HCT116 (cell line): ENCODE results near the gene GUK1. TPM values are rescaled to one million over a fixed set of nuclear protein-coding genes. Genes with fewer than 3 reads are reported as not detected.

Source experiments
- ATAC-seq: fragments of 200-7000 bp; cut with Tn5 transposase; 2 replicates; pipeline ENCODE4 v1.9.1; 2020; ENCODE audit warnings: mild to moderate bottlenecking, moderate library complexity
- BruUV-seq: library from RNA; stranded (reverse); fragments of 400-500 nt; replicated peaks from 2 replicates; lab custom pipeline; 2021; lab: Mats Ljungman, UMichigan
- CTCF ChIA-PET: fragments of 300-600 bp; sonication (Branson Sonifier 250); formaldehyde crosslinking; loops from one replicate; lab custom pipeline; 2021; ENCODE audit warnings: antibody characterized with exemption; lab: Charles Lee
- POLR2A ChIA-PET: fragments of 300-600, 350-600 bp; sonication (Branson Sonifier 250); formaldehyde crosslinking; loops from one replicate; lab custom pipeline; 2021; ENCODE audit warnings: antibody characterized with exemption; lab: Charles Lee
- RAD21 ChIA-PET, 2 experiments: fragments of 300-600 bp; sonication (Branson Sonifier 250); formaldehyde crosslinking; loops; one replicate each; lab custom pipeline; 2023; ENCODE audit warnings: low total read pairs in 2 of 2; ENCODE audit not compliant: uncharacterized antibody in 2 of 2, unreplicated experiment in 2 of 2, low non-redundant PET in 1 of 2; lab: Charles Lee
- DNase-seq: peaks from one replicate; pipeline ENCODE4 v3.0.0-alpha.2; 2010; ENCODE audit warnings: low read depth, low spot score
- H2AFZ ChIP-seq: fragments of 200-600 bp; shearing (Covaris generic), sonication (generic); 2 replicates; pipeline ENCODE4 v1.6.1; 2017; ENCODE audit warnings: low read depth, mixed run types, mixed read lengths, antibody characterized with exemption, low read length; ENCODE audit not compliant: poor library complexity, severe bottlenecking
- H3K27ac ChIP-seq: 2 replicates; pipeline ENCODE4 v1.5.1; 2012; ENCODE audit warnings: low read depth, low read length
- H3K27me3 ChIP-seq: fragments of 200-600 bp; sonication (generic); 2 replicates; pipeline ENCODE4 v1.6.1; 2016; ENCODE audit warnings: mixed run types, low read length, mixed read lengths; ENCODE audit not compliant: insufficient read depth
- H3K36me3 ChIP-seq, 2 experiments: fragments of 200-500 bp in 1 of 2; fragments of 200-600 bp in 1 of 2; sonication (Bioruptor generic) in 1 of 2; sonication (generic) in 1 of 2; 2 replicates each; pipeline versions ENCODE4 v1.5.1 to v1.6.1; 2014 to 2016; ENCODE audit warnings: low read length in 2 of 2, inconsistent platforms in 1 of 2, mixed read lengths in 1 of 2, mixed run types in 1 of 2; ENCODE audit not compliant: insufficient read depth in 2 of 2, control insufficient read depth in 1 of 2
- H3K4me1 ChIP-seq, 2 experiments: fragments of 200-600 bp in 1 of 2; sonication (generic) in 1 of 2; 2 replicates each; pipeline versions ENCODE4 v1.5.1 to v1.6.1; 2012 to 2017; ENCODE audit warnings: low read length in 2 of 2, inconsistent platforms in 1 of 2, mild to moderate bottlenecking in 1 of 2, mixed read lengths in 1 of 2, mixed run types in 1 of 2, moderate library complexity in 1 of 2; ENCODE audit not compliant: insufficient read depth in 2 of 2, control insufficient read depth in 1 of 2
- H3K4me2 ChIP-seq: fragments of 200-600 bp; sonication (generic); 2 replicates; pipeline ENCODE4 v1.6.1; 2017; ENCODE audit warnings: mixed run types, low read length, mixed read lengths
- H3K4me3 ChIP-seq, 2 experiments: fragments of 200-600 bp in 1 of 2; sonication (generic) in 1 of 2; replicated peaks in 1 of 2; 2 replicates each; pipeline ENCODE4 v1.5.1; 2011 to 2016; ENCODE audit warnings: low read length in 2 of 2, control low read depth in 1 of 2, low read depth in 1 of 2, mild to moderate bottlenecking in 1 of 2, mixed read lengths in 1 of 2, mixed run types in 1 of 2
- H3K79me2 ChIP-seq: fragments of 200-600 bp; sonication (generic); 2 replicates; pipeline ENCODE4 v1.6.1; 2017; ENCODE audit warnings: mild to moderate bottlenecking, mixed run types, low read length, moderate library complexity, mixed read lengths; ENCODE audit not compliant: insufficient read depth
- H3K9ac ChIP-seq: fragments of 200-600 bp; sonication (generic); 2 replicates; pipeline ENCODE4 v1.6.1; 2016; ENCODE audit warnings: low read length, mixed read lengths
- H3K9me2 ChIP-seq: fragments of 200-600 bp; sonication (generic), shearing (Covaris generic); 2 replicates; pipeline ENCODE4 v1.6.1; 2017; ENCODE audit warnings: mixed run types, mild to moderate bottlenecking, moderate library complexity; ENCODE audit not compliant: insufficient read depth
- H3K9me3 ChIP-seq, 2 experiments: fragments of 200-500 bp in 1 of 2; fragments of 200-600 bp in 1 of 2; sonication (Bioruptor generic) in 1 of 2; sonication (generic) in 1 of 2; 2 replicates each; pipeline ENCODE4 v1.6.1; 2014 to 2017; ENCODE audit warnings: low read length in 2 of 2, mixed read lengths in 2 of 2, inconsistent platforms in 1 of 2, low read depth in 1 of 2, mild to moderate bottlenecking in 1 of 2, mixed run types in 1 of 2, moderate library complexity in 1 of 2; ENCODE audit not compliant: control insufficient read depth in 1 of 2, insufficient read depth in 1 of 2
- H4K20me1 ChIP-seq: fragments of 200-600 bp; sonication (generic), shearing (Covaris generic); 2 replicates; pipeline ENCODE4 v1.6.1; 2017; ENCODE audit warnings: mixed run types, mild to moderate bottlenecking, moderate library complexity; ENCODE audit not compliant: insufficient read depth
- ATF3 ChIP-seq: IDR thresholded peaks from 2 replicates; pipeline ENCODE4 v1.6.1; 2012
- CBX3 ChIP-seq: IDR thresholded peaks from 2 replicates; pipeline ENCODE4 v1.6.1; 2012; ENCODE audit warnings: low read depth
- CEBPB ChIP-seq: IDR thresholded peaks from 2 replicates; pipeline ENCODE4 v1.6.1; 2012; ENCODE audit warnings: low read depth
- EGR1 ChIP-seq: IDR thresholded peaks from 2 replicates; pipeline ENCODE4 v1.6.1; 2012; ENCODE audit warnings: low read depth
- ELF1 ChIP-seq: IDR thresholded peaks from 2 replicates; pipeline ENCODE4 v1.6.1; 2012; ENCODE audit warnings: low read depth, borderline replicate concordance
- EZH2phosphoT487 ChIP-seq: fragments of 200-600 bp; IDR thresholded peaks from 2 replicates; pipeline ENCODE4 v1.6.1; 2018; ENCODE audit warnings: antibody characterized with exemption, borderline replicate concordance
- FOSL1 ChIP-seq: IDR thresholded peaks from 2 replicates; pipeline ENCODE4 v1.6.1; 2012; ENCODE audit warnings: low read depth
- JUND ChIP-seq: IDR thresholded peaks from 2 replicates; pipeline ENCODE4 v1.6.1; 2012
- POLR2A ChIP-seq: IDR thresholded peaks from 2 replicates; pipeline ENCODE4 v1.7.0; 2011; ENCODE audit warnings: borderline replicate concordance; ENCODE audit not compliant: insufficient read depth, insufficient read length; ENCODE audit errors: extremely low read depth
- REST ChIP-seq: IDR thresholded peaks from 2 replicates; pipeline ENCODE4 v1.6.1; 2012; ENCODE audit warnings: low read depth
- SP1 ChIP-seq: IDR thresholded peaks from 2 replicates; pipeline ENCODE4 v1.6.1; 2012; ENCODE audit warnings: low read depth
- SRF ChIP-seq: IDR thresholded peaks from 2 replicates; pipeline ENCODE4 v1.6.1; 2012; ENCODE audit warnings: low read depth
- TCF7L2 ChIP-seq: IDR thresholded peaks from 2 replicates; pipeline ENCODE4 v1.7.0; 2011; ENCODE audit warnings: borderline replicate concordance, inconsistent platforms; ENCODE audit not compliant: insufficient read depth, insufficient read length; ENCODE audit errors: extremely low read depth
- ZFX ChIP-seq: fragments of 450-650 bp; IDR thresholded peaks from 2 replicates; pipeline ENCODE4 v1.6.1; 2017
- intact Hi-C: fragments of 100-400 bp; cut with micrococcal nuclease; formaldehyde crosslinking; loops from 2 replicates; pipeline ENCODE4 v1.10.0; 2022
- total RNA-seq: library from RNA; stranded (reverse); gene quantifications from one replicate; pipeline ENCODE4 v1.2.1, GENCODE V29; 2021; ENCODE audit not compliant: unreplicated experiment

The GUK1 gene
- total RNA-seq, 1 experiment from 2014 or later, result 145 TPM

DNA sequence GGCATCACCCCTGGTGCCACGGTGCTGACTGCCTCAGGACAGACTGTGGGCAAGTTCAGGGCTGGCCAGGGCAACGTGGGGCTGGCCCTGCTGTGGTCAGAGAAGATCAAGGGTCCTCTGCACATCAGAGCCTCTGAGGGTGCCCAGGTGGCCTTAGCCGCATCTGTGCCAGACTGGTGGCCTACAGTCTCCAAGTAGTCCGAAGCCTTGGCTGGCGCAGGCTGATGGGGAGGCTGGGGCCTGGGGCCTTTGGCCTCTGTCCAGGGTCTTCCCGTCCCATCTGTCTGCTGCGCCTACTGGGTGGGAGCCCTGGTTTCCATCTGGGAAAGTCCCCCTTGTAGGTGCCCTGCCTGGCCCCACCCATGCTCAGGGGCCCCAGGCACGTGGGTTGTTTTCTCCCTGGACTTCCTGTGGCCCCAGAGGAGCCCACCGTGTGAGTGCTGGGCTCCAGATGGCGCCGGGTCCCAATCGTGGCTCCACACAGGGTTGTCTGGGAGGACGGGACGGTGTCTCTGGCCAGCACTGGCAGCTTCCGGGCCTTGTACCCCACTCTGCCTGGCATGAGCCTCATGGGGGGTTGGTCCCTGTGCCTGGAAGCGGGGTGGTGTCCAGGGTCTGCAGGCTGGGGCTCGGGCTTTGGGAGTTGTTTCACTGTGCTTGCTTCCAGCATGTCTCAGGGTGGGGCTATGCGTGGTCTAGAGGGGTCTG, 35.4 kb downstream of the GUK1 start (continued):
- no peak for TF ChIP-seq EGR1

- no peak for DNase-seq
- no peak for ATAC-seq
- Histone ChIP-seq H3K79me2 (no peaks in the 10 kb centered on the region), H3K27ac (no peak overlapping the region), H4K20me1 (no peaks in the 10 kb centered on the region), H3K4me3 (no peak overlapping the region), H3K9me2 (no peaks in the 10 kb centered on the region), H3K4me1 (peaks cover 5 to 24% of the 10 kb centered on the region in 2 experiments), H3K36me3 (no peaks in the 10 kb centered on the region)
- RAD21 ChIA-PET, result no interaction called here
- intact Hi-C loops, result no loop called here
- CTCF ChIA-PET, result no interaction called here
- TF ChIP-seq ELF1 (no peak), CEBPB (no peak), POLR2A (no peak), SP1 (no peak), EGR1 (no peak), REST (no peak), ZFX (no peak), CBX3 (no peak), ATF3 (no peak), JUND (no peak), SRF (no peak), FOSL1 (no peak), EZH2phosphoT487 (no peak), TCF7L2 (no peak)
- TF ChIP-seq, all 23 proteins: peak for 0
- POLR2A ChIA-PET, result no interaction called here
- no peak overlapping the region for H2AFZ ChIP-seq
- H3K9me3 ChIP-seq, result no peaks in the 10 kb centered on the region
- H3K4me2 ChIP-seq, result no peak overlapping the region
- H3K27me3 ChIP-seq, result no peaks in the 10 kb centered on the region
- no peak overlapping the region for H3K9ac ChIP-seq
- no TSS peak for BruUV-seq
Observed at GRCh38 chr1:228176024-228176395, 35.9 kb downstream of the GUK1 start.
